OCI-LY1 (cell line): ENCODE results near the gene DYNLT4.
"Not testable (repeated sequence)": the region's sequence is repeated elsewhere in the genome, so short reads cannot be mapped to it uniquely, and the experiment has no call there.

Experiments used
- H2AFZ ChIP-seq: fragments of 200-600 bp; sonication (generic), shearing (Covaris generic); 2 replicates; pipeline ENCODE4 v1.6.0; 2014; ENCODE audit warnings: antibody characterized with exemption, mild to moderate bottlenecking, low read length
- H3F3A ChIP-seq: fragments of 200-600 bp; sonication (generic), shearing (Covaris generic); 2 replicates; pipeline ENCODE4 v1.6.0; 2014; ENCODE audit warnings: mild to moderate bottlenecking, antibody characterized with exemption, low read length, moderate library complexity; ENCODE audit not compliant: insufficient read depth
- H3K27ac ChIP-seq: fragments of 200-600 bp; sonication (generic); 2 replicates; pipeline ENCODE4 v1.5.1; 2014; ENCODE audit warnings: low read length, mixed run types, mild to moderate bottlenecking, low read depth; ENCODE audit not compliant: poor library complexity, severe bottlenecking
- H3K27me3 ChIP-seq: fragments of 200-600 bp; sonication (generic); 2 replicates; pipeline ENCODE4 v1.6.0; 2014; ENCODE audit warnings: antibody characterized with exemption, mild to moderate bottlenecking, low read length, moderate library complexity; ENCODE audit not compliant: insufficient read depth
- H3K36me3 ChIP-seq: fragments of 200-600 bp; sonication (generic); 2 replicates; pipeline ENCODE4 v1.6.1; 2014; ENCODE audit warnings: mild to moderate bottlenecking, antibody characterized with exemption, low read length, moderate library complexity, mixed read lengths; ENCODE audit not compliant: insufficient read depth
- H3K4me1 ChIP-seq: fragments of 200-600 bp; sonication (generic); 2 replicates; pipeline ENCODE4 v1.5.1; 2014; ENCODE audit warnings: mild to moderate bottlenecking, low read length, moderate library complexity; ENCODE audit not compliant: insufficient read depth, severe bottlenecking
- H3K4me2 ChIP-seq: fragments of 200-600 bp; sonication (generic), shearing (Covaris generic); 2 replicates; pipeline ENCODE4 v1.6.1; 2014; ENCODE audit warnings: low read length
- H3K4me3 ChIP-seq: fragments of 200-600 bp; sonication (generic); 2 replicates; pipeline ENCODE4 v1.5.1; 2014; ENCODE audit warnings: low read length, low read depth, mild to moderate bottlenecking, mixed read lengths; ENCODE audit not compliant: poor library complexity, severe bottlenecking
- H3K79me2 ChIP-seq: fragments of 200-600 bp; shearing (Covaris generic); 2 replicates; pipeline ENCODE4 v1.6.1; 2016; ENCODE audit warnings: mixed run types, low read length, mixed read lengths; ENCODE audit not compliant: insufficient read depth
- H3K9ac ChIP-seq: fragments of 200-600 bp; sonication (generic), shearing (Covaris generic); 2 replicates; pipeline ENCODE4 v1.6.1; 2014; ENCODE audit warnings: mild to moderate bottlenecking, low read length, mixed read lengths
- H3K9me2 ChIP-seq: fragments of 200-600 bp; sonication (generic), shearing (Covaris generic); 2 replicates; pipeline ENCODE4 v1.6.1; 2014; ENCODE audit warnings: low read depth, mild to moderate bottlenecking, low read length, mixed read lengths
- H3K9me3 ChIP-seq: fragments of 200-600 bp; shearing (Covaris generic); 2 replicates; pipeline ENCODE4 v1.6.1; 2014; ENCODE audit warnings: low read length, mixed read lengths
- H4K20me1 ChIP-seq: fragments of 200-600 bp; sonication (generic), shearing (Covaris generic); 2 replicates; pipeline ENCODE4 v1.6.0; 2016; ENCODE audit warnings: mild to moderate bottlenecking, low read length; ENCODE audit not compliant: insufficient read depth
- CTCF ChIP-seq: fragments of 200-600 bp; sonication (generic), shearing (Covaris generic); IDR thresholded peaks from 2 replicates; pipeline ENCODE4 v1.5.1; 2017; ENCODE audit warnings: mild to moderate bottlenecking, antibody characterized with exemption, low read length, moderate library complexity, mixed read lengths
- EZH2 ChIP-seq: fragments of 200-600 bp; sonication (generic), shearing (Covaris generic); IDR thresholded peaks from 2 replicates; pipeline ENCODE4 v1.8.0; 2017; ENCODE audit warnings: borderline replicate concordance, mixed run types, mild to moderate bottlenecking, antibody characterized with exemption, low read length, moderate library complexity, mixed read lengths

The DYNLT4 gene

GRCh38 chr1:44801491-44802305 is 5.5 kb downstream of the DYNLT4 start:
- peaks cover 27% of the 10 kb centered on the region for H3K4me1 ChIP-seq
- H3K9me3 ChIP-seq: no peaks in the 10 kb centered on the region
- H3K36me3 ChIP-seq: peaks cover 16% of the 10 kb centered on the region; the same call in 1 of the 2 replicates
- peak overlapping the region; percentile 77 for H3K4me3 ChIP-seq
- H2AFZ ChIP-seq: no peak overlapping the region
- no peaks in the 10 kb centered on the region for H4K20me1 ChIP-seq
- H3K79me2 ChIP-seq: no peaks in the 10 kb centered on the region
- no peaks in the 10 kb centered on the region for H3K27me3 ChIP-seq
- TF ChIP-seq CTCF (no peak), EZH2 (no peak)
- H3K4me2 ChIP-seq: peak overlapping the region; percentile 96
- no peaks in the 10 kb centered on the region for H3K9me2 ChIP-seq
- H3K27ac ChIP-seq: no peak overlapping the region
- H3F3A ChIP-seq: no peaks in the 10 kb centered on the region
- H3K9ac ChIP-seq: no peak overlapping the region; the same call in 1 of the 2 replicates

GRCh38 chr1:44799770-44800584 is 7.2 kb downstream of the DYNLT4 start, which contains the start of gene PLK3:
PLK3 (plus strand) TSS chr1:44800377; CDS start chr1:44800464, 87 bp downstream.
- Histone ChIP-seq H3K27me3 (no peaks in the 10 kb centered on the region), H3K4me1 (peaks cover 27% of the 10 kb centered on the region), H3K9me2 (no peaks in the 10 kb centered on the region), H3K27ac (peak within 1 kb of the TSS; percentile 73), H3K9ac (peak within 1 kb of the TSS; percentile 76), H4K20me1 (no peaks in the 10 kb centered on the region), H3K4me2 (peak within 1 kb of the TSS; percentile 96), H3F3A (no peaks in the 10 kb centered on the region), H3K36me3 (peaks cover 11% of the 10 kb centered on the region; the same call in 1 of the 2 replicates), H3K4me3 (peak within 1 kb of the TSS; percentile 77), H3K79me2 (no peaks in the 10 kb centered on the region), H2AFZ (no peak within 1 kb of the TSS), H3K9me3 (no peaks in the 10 kb centered on the region)
- TF ChIP-seq EZH2: no peak
- peak; percentile 88 for TF ChIP-seq CTCF

- no peak overlapping the region for H3K4me2 ChIP-seq
- H3K27me3 ChIP-seq: no peaks in the 10 kb centered on the region
- no peaks in the 10 kb centered on the region for H3K9me3 ChIP-seq
- no peak overlapping the region for H3K9ac ChIP-seq
- H3K27ac ChIP-seq: no peak overlapping the region
- no peaks in the 10 kb centered on the region for H4K20me1 ChIP-seq
- no peaks in the 10 kb centered on the region for H3K79me2 ChIP-seq
- peaks cover 27% of the 10 kb centered on the region for H3K4me1 ChIP-seq
- no peak overlapping the region for H2AFZ ChIP-seq
- no peaks in the 10 kb centered on the region for H3F3A ChIP-seq
- TF ChIP-seq EZH2 (no peak), CTCF (no peak)
- H3K36me3 ChIP-seq: peaks cover 6% of the 10 kb centered on the region; the same call in 1 of the 2 replicates
- no peak overlapping the region for H3K4me3 ChIP-seq
- no peaks in the 10 kb centered on the region for H3K9me2 ChIP-seq
These were observed 8.4 kb downstream of the DYNLT4 start for GRCh38 chr1:44798481-44799365.

- not testable (repeated sequence) for H2AFZ ChIP-seq, H3F3A ChIP-seq, H3K4me2 ChIP-seq, H3K27me3 ChIP-seq, H4K20me1 ChIP-seq, H3K9ac ChIP-seq, H3K36me3 ChIP-seq, H3K9me3 ChIP-seq, H3K79me2 ChIP-seq, H3K4me3 ChIP-seq, H3K9me2 ChIP-seq, H3K27ac ChIP-seq
- peaks cover 27% of the 10 kb centered on the region for H3K4me1 ChIP-seq
These were observed 9.3 kb downstream of the DYNLT4 start for GRCh38 chr1:44797886-44798285.
